ENCODE data around the gene STX8. TPM values are rescaled to one million over a fixed set of nuclear protein-coding genes. Genes with fewer than 3 reads are reported as not detected.

Gene STX8
- total and polyA plus RNA-seq, 9 of the 15 experiments (the other 6 are each of a cell fraction or from before 2014, with no cell fraction given), result 14.6 to 42.5 (median 22.1) TPM

DNA sequence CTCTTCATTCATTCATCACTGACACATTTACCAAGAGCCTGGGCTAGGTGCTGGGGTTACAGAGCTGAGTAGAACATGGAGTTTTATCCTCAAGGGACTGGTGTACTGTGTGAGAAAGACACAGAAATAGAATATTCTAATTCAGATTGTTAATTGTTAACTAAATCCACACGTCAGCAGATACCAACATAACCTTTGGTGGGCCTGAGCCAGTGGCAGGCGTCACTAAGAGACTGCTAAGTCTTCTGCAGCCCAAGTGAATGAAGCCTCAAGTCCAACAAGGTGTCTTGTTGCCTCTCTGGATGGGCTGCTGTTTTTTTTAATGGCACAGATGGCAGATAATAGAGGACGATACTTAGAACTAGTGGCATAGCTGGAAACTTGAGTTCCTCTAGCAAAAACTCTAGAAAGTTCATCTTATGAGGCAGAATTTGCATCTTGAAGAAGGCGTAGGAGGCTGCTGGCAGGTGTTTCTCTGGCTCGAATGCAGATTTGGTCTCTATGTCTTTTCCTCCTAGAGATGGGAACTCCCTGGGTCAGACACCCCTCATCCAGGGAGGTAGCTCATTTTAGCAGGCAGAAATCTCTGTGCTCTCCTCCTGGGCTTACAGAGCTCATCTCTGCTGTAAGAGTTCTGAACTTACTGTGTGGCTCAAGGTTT is 374.8 kb downstream of the STX8 start:
- no peaks in the 10 kb centered on the region for H3K9me1 ChIP-seq (ENCODE audit: control insufficient read depth, insufficient read depth, low read length)
- no peaks in the 10 kb centered on the region for H3K4me1 ChIP-seq (replicated peaks in 1 of 2; ENCODE audit: control insufficient read depth in 2 of 2, insufficient read depth in 2 of 2, low read length in 2 of 2)
- no peak overlapping the region for H3K4me2 ChIP-seq (ENCODE audit: insufficient read depth, low read length)
- TF ChIP-seq RFX5 (IDR thresholded peaks at IDR 0.05; ENCODE audit: low read depth, low read length), result no peak
- no peak for TF ChIP-seq KDM1A (IDR thresholded peaks at IDR 0.05)
- in situ Hi-C loops (cut with MboI), result no loop called here
- intact Hi-C loops (cut with micrococcal nuclease), result no loop called here
- no peak overlapping the region for H3K4me3 ChIP-seq
- POLR2A ChIA-PET, result interaction anchor here (0.5 kb wide), 1 partner anchor 20 kb away, joined by 3 read pairs; no protein-coding TSS in a partner anchor
- no peak overlapping the region for H2AFZ ChIP-seq (ENCODE audit: low read depth, low read length)
- CTCF ChIA-PET (ENCODE audit: low intra/inter-chr PET ratio), result interaction anchor here (0.6 kb wide), 1 partner anchor 121 kb away, joined by 3 read pairs; no protein-coding TSS in a partner anchor
- no peaks in the 10 kb centered on the region for H4K20me1 ChIP-seq (replicated peaks; ENCODE audit: control insufficient read depth, insufficient read depth, low read length)
- FAIRE-seq (no peak), DNase-seq (ENCODE audit: extremely low read depth in 1 of 4, low spot score in 3 of 4) (no peak), ATAC-seq (no peak)
- no peak overlapping the region for H3K27ac ChIP-seq (ENCODE audit: extremely low read depth, low read depth, low read length)
- H3K9ac ChIP-seq (ENCODE audit: insufficient read depth in 1 of 2, low read depth in 2 of 2, low read length in 2 of 2), result no peak overlapping the region
- no peaks in the 10 kb centered on the region for H3K9me3 ChIP-seq (replicated peaks; ENCODE audit: control insufficient read depth, insufficient read depth, low read depth, low read length)
- BruUV-seq (replicated peaks), result no TSS peak
- 0% methylated on average over 5 of the region's 5 CpGs for WGBS (ENCODE audit: insufficient coverage, low coverage, missing lambda C conversion rate)
- H3K79me2 ChIP-seq (ENCODE audit: control insufficient read depth, insufficient read depth, low read length), result no peaks in the 10 kb centered on the region
- peaks cover 0 to 8% of the 10 kb centered on the region in 2 experiments; a peak in 1 of 5 replicates for H3K27me3 ChIP-seq (ENCODE audit: control insufficient read depth in 2 of 2, insufficient read depth in 2 of 2, low read length in 2 of 2)
- no peaks in the 10 kb centered on the region for H3K36me3 ChIP-seq (ENCODE audit: control insufficient read depth, insufficient read depth, low read length)

Small RNA genes within 50 kb of the gene (small RNA-seq; reads per million reads assigned to genes)
- not detected for gene AC005695.3

Other genes with a start within 250 kb of the STX8 start
- not detected in 2 replicates for gene CFAP52, start 822 bp upstream of the STX8 start, total RNA-seq (2014; rRNA removed)
- gene CFAP52, start 822 bp upstream of the STX8 start, total RNA-seq (2014; rRNA removed; fragmentation: Illumina TruSeq; extraction: Trizol), result not detected in 2 replicates
- gene CFAP52, start 822 bp upstream of the STX8 start, total RNA-seq (2015; rRNA removed; fragmentation: Illumina TruSeq; extraction: Trizol), result not detected in 2 replicates
- gene CFAP52, start 822 bp upstream of the STX8 start, total RNA-seq (2021), result not detected in 2 replicates
- gene CFAP52, start 822 bp upstream of the STX8 start, polyA plus RNA-seq (2011; rRNA removed), result not detected in 2 replicates
- not detected in 2 replicates for gene CFAP52, start 822 bp upstream of the STX8 start, polyA plus RNA-seq (2014; fragmentation: Illumina TruSeq; extraction: Trizol)
- gene CFAP52, start 822 bp upstream of the STX8 start, polyA plus RNA-seq (2014; fragmentation: Nextera tagmentation; extraction: Ambion mirVana), result not detected
- not detected in 2 replicates for gene CFAP52, start 822 bp upstream of the STX8 start, polyA plus RNA-seq (2014; rRNA removed)
- gene USP43, start 69.7 kb upstream of the STX8 start, total RNA-seq (2014; rRNA removed), result 0.05 and 0.12 TPM in 2 replicates
- gene USP43, start 69.7 kb upstream of the STX8 start, total RNA-seq (2014; rRNA removed; fragmentation: Illumina TruSeq; extraction: Trizol), result 0.07 TPM in 1 of 2 replicates, not detected in the other
- gene USP43, start 69.7 kb upstream of the STX8 start, total RNA-seq (2015; rRNA removed; fragmentation: Illumina TruSeq; extraction: Trizol), result 0.11 TPM in 2 replicates
- gene USP43, start 69.7 kb upstream of the STX8 start, total RNA-seq (2021), result 0.09 and 0.18 TPM in 2 replicates
- gene USP43, start 69.7 kb upstream of the STX8 start, polyA plus RNA-seq (2011; rRNA removed), result 0.04 and 0.08 TPM in 2 replicates
- 0.07 and 0.10 TPM in 2 replicates for gene USP43, start 69.7 kb upstream of the STX8 start, polyA plus RNA-seq (2014; fragmentation: Illumina TruSeq; extraction: Trizol)
- under 1 TPM in 1 of 2 experiments, not detected in 1; 0.01 TPM for gene USP43, start 69.7 kb upstream of the STX8 start, polyA plus RNA-seq (2014; fragmentation: Nextera tagmentation; extraction: Ambion mirVana)
- 0.05 TPM in 2 replicates for gene USP43, start 69.7 kb upstream of the STX8 start, polyA plus RNA-seq (2014; rRNA removed)
- not detected in 2 replicates for gene DHRS7C, start 215.8 kb upstream of the STX8 start, total RNA-seq (2014; rRNA removed)
- not detected in 2 replicates for gene DHRS7C, start 215.8 kb upstream of the STX8 start, total RNA-seq (2014; rRNA removed; fragmentation: Illumina TruSeq; extraction: Trizol)
- not detected in 2 replicates for gene DHRS7C, start 215.8 kb upstream of the STX8 start, total RNA-seq (2015; rRNA removed; fragmentation: Illumina TruSeq; extraction: Trizol)
- gene DHRS7C, start 215.8 kb upstream of the STX8 start, total RNA-seq (2021), result not detected in 2 replicates
- gene DHRS7C, start 215.8 kb upstream of the STX8 start, polyA plus RNA-seq (2011; rRNA removed), result not detected in 2 replicates
- not detected in 2 replicates for gene DHRS7C, start 215.8 kb upstream of the STX8 start, polyA plus RNA-seq (2014; fragmentation: Illumina TruSeq; extraction: Trizol)
- gene DHRS7C, start 215.8 kb upstream of the STX8 start, polyA plus RNA-seq (2014; fragmentation: Nextera tagmentation; extraction: Ambion mirVana), result not detected
- not detected in 2 replicates for gene DHRS7C, start 215.8 kb upstream of the STX8 start, polyA plus RNA-seq (2014; rRNA removed)
- gene GSG1L2, start 246.3 kb upstream of the STX8 start, total RNA-seq (2014; rRNA removed), result not detected in 2 replicates
- gene GSG1L2, start 246.3 kb upstream of the STX8 start, total RNA-seq (2014; rRNA removed; fragmentation: Illumina TruSeq; extraction: Trizol), result not detected in 2 replicates
- not detected in 2 replicates for gene GSG1L2, start 246.3 kb upstream of the STX8 start, total RNA-seq (2015; rRNA removed; fragmentation: Illumina TruSeq; extraction: Trizol)
- not detected in 2 replicates for gene GSG1L2, start 246.3 kb upstream of the STX8 start, total RNA-seq (2021)
- gene GSG1L2, start 246.3 kb upstream of the STX8 start, polyA plus RNA-seq (2011; rRNA removed), result not detected in 2 replicates
- gene GSG1L2, start 246.3 kb upstream of the STX8 start, polyA plus RNA-seq (2014; fragmentation: Illumina TruSeq; extraction: Trizol), result not detected in 2 replicates
- not detected for gene GSG1L2, start 246.3 kb upstream of the STX8 start, polyA plus RNA-seq (2014; fragmentation: Nextera tagmentation; extraction: Ambion mirVana)
- gene GSG1L2, start 246.3 kb upstream of the STX8 start, polyA plus RNA-seq (2014; rRNA removed), result not detected in 2 replicates